GM12873 (cell line): ENCODE measurements around the gene PEX11A.

Experiments used
- TF ChIP-seq, protein P1 (sequence below): IDR thresholded peaks from 2 replicates; pipeline ENCODE4 v1.5.1; 2012; ENCODE audit warnings: low read depth, mild to moderate bottlenecking, moderate library complexity, low read length, control low read depth; ENCODE audit not compliant: insufficient read depth; ENCODE audit errors: missing control alignments

Gene PEX11A

DNA sequence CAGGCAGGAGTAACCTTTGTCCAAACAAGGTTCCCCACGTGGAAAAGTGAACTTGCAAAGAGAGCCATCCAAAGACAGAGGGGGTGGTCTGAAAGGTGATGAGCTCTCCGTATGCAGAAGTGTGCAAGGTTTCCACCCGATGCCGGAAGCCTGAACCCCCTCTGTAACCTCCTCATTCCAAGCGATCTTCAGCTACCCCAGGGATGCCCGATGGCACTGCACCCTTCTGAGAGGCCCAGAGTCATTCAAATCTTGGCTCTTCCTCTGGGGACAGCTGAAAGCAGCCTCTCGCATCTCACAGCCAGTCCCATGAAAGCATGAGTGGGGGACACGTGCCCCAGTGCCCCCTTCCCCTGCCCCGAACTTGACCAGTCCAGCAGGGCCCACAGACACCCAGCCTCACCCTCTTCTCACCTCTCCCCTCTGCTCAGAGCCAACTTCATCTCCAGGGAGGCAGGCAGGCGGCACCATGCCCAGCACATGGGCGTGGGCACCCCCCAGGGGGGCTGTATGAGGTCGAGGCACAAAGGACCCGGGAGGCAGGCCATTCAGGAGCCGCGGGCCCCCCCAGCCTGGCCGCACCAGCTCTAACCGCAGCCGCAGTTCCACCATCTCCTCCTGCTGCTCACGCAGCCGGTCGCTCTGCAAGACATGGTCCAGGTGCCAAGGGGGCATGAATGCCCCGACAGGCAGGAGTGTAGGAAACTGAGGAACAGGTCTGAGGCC is 44.0 kb downstream of the PEX11A start:
- TF ChIP-seq, protein P1, sequence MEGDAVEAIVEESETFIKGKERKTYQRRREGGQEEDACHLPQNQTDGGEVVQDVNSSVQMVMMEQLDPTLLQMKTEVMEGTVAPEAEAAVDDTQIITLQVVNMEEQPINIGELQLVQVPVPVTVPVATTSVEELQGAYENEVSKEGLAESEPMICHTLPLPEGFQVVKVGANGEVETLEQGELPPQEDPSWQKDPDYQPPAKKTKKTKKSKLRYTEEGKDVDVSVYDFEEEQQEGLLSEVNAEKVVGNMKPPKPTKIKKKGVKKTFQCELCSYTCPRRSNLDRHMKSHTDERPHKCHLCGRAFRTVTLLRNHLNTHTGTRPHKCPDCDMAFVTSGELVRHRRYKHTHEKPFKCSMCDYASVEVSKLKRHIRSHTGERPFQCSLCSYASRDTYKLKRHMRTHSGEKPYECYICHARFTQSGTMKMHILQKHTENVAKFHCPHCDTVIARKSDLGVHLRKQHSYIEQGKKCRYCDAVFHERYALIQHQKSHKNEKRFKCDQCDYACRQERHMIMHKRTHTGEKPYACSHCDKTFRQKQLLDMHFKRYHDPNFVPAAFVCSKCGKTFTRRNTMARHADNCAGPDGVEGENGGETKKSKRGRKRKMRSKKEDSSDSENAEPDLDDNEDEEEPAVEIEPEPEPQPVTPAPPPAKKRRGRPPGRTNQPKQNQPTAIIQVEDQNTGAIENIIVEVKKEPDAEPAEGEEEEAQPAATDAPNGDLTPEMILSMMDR = no peak

DNA sequence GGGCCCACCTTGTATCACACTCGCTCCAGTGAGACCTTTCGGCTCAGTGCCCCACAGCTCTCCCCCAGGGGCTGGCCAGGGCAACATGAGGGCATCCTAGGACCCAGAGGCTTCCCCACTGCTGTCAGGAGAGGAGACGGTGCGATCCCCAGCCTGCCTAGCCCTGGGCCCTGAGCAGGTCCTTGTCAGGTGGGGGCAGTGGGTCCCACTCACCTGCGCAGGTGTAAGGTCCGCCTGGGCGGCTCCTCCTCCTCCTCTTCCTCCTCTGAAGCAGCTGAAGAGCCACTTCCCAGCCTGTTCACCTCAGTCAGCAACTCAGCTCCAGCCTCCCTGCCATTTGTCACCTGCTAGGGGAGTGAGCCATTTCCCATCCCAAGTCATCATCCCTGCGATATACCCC is 44.9 kb downstream of the PEX11A start:
- TF ChIP-seq, protein P1 = no peak

DNA sequence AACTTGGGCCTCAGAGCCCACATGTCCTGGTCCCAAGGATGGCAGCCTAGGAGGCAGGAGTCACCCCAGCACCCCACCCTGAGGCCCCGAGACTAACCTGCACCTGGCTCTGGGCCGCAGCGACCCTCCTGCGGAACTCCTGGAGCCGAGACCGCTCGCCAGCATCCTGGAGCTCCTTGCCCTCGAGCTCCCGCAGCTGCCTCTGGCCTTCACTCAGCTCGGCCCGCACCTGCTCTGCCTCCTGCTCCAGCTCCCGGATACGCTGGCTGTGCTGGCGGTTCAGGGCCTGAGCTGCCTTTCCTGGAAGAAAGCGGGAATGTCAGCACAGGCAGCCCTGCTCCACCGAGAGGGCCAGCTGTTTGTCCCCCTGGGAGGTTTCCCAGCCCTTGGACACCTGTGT is 48.4 kb downstream of the PEX11A start:
- TF ChIP-seq, protein P1 = no peak

DNA sequence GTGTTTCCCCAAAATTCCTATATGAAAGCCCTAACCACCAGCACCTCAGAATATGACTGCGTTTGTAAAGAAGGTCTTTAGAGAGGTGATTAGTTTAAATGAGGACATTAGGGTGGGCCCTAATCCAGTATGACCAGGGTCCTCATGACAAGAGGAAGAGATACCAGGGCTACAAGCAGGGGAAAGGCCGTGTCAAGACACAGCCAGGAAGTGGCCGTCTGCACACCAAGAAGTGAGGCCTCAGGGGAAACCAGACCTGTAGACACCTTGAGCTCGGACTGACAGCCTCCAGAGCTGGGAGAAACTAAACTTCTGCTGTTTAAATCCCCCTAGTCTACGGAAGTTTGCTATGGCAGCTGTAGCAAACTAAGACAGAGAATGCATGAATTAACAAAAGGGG is 49.5 kb downstream of the PEX11A start:
- TF ChIP-seq, protein P1 = no peak

DNA sequence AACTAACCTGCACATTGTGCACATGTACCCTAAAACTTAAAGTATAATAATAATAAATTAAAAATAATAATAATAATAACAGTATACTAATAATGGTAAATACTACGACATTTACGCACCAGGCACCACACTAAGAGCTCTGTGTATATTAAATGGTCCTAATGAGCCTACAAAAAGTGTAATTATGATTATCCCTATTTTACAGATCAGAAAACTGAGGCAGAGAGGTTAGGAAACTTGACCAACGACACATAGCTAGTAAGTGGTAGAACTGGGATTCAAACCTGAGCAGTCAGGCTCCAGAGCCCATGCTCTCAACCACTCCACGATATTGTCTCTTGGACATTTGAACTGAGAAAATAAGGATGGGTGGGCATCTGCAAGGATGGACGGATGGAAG is 50.3 kb downstream of the PEX11A start:
- TF ChIP-seq, protein P1 = no peak

DNA sequence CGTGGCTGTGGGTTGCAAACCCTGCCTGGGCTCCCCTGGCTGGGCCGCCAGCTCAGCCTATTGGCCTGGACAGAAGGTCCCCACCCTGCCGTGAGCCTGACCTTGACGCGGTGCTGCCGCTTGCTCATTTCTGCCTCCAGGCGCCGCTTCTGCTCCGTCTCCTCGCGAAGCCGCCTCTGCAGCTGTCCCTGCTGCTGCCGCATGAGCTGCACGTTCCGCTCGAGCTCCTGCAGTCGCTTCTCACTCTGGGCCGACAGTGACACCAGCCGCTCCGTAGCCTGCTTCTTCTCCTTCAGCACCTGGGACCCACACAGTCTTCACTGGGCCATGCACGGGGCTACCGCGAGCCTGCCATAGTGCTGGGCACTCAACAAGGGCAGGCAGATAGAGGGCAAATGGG is 57.0 kb downstream of the PEX11A start:
- TF ChIP-seq, protein P1 = no peak

DNA sequence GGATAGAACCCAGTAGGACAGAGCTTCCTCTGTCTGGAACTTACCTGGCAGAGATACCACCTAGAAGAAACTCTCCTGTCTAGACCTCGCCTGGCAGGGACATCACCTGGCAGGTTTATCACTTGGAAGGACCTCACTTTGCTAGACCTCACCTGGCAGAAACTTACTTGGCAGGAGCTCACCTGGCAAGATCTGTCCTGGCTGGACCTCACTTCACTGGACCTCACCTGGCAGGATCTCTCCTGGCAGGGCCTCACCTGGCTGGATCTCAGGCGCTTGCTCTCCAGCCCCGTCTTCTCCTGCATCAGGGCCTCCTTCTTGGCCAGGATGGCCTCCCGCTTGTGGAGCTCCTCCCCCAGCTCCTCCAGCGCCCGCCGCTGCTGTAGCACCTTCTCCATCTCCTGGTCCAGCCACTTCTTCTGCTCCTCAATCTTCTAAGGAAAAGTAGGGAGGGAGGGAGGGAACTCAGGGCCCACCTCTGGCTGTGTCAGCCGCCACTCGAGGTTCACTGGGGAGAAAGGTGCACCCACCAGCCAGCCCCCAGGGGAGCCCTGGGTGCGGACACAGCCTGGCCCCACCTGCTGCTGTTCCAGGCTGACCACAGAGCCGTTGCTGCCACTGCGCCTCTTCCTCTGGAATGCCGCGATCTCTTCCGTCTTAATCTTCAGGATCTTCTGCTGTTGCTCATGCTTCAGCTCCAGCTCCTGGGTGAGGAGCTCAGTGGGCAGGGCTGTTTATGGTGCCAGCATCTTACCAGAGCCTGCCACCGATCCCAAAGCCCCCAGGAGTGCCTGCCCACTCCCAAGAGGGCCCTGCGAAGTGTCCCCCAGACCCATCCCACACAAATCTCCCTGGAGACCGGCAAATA is 57.8 kb downstream of the PEX11A start:
- TF ChIP-seq, protein P1 = no peak
